Mucosa of gallbladder (tissue), 1 donor: ENCODE measurements around the gene CYTH1. TPM values are rescaled to one million over a fixed set of nuclear protein-coding genes. Genes with fewer than 3 reads are reported as not detected.
"Not testable (repeated sequence)": the region's sequence is repeated elsewhere in the genome, so short reads cannot be mapped to it uniquely, and the experiment has no call there.

Experiments used
- DNase-seq: peaks from one replicate; pipeline ENCODE4 v3.0.0-alpha.2; 2020; ENCODE audit warnings: low spot score
- total RNA-seq: library from RNA; stranded (reverse); gene quantifications from one replicate; pipeline ENCODE4 v1.2.1, GENCODE V29; 2021
- donor health status: DM: no; HTN: no; CAD: no.

The CYTH1 gene
- total RNA-seq, 1 donor from 2014 or later = 51.1 TPM

- no peak for DNase-seq
These were observed 5.4 kb upstream of the CYTH1 start for GRCh38 chr17:78787444-78787843.

GRCh38 chr17:78785663-78786057 is 3.6 kb upstream of the CYTH1 start:
- DNase-seq = no peak

- DNase-seq = no peak
These were observed 3.1 kb upstream of the CYTH1 start for GRCh38 chr17:78785011-78785662.

GRCh38 chr17:78784352-78784751 is 2.3 kb upstream of the CYTH1 start:
- no peak for DNase-seq

- DNase-seq = no peak
These were observed 1.7 kb upstream of the CYTH1 start for GRCh38 chr17:78783711-78784324.

GRCh38 chr17:78781104-78781892 is 775 bp downstream of the CYTH1 start:
- DNase-seq = no peak

GRCh38 chr17:78780335-78780734 is 1.7 kb downstream of the CYTH1 start:
- no peak for DNase-seq

- no peak for DNase-seq
These were observed 2.2 kb downstream of the CYTH1 start for GRCh38 chr17:78779850-78780249.

- DNase-seq = not testable (repeated sequence)
These were observed 2.8 kb downstream of the CYTH1 start for GRCh38 chr17:78779286-78779651.

- no peak for DNase-seq
These were observed 4.2 kb downstream of the CYTH1 start for GRCh38 chr17:78777881-78778280.

- DNase-seq = no peak
These were observed 7.0 kb downstream of the CYTH1 start for GRCh38 chr17:78774956-78775571.

- DNase-seq = no peak
These were observed 7.6 kb downstream of the CYTH1 start for GRCh38 chr17:78774453-78774852.

GRCh38 chr17:78771758-78772382 is 10.2 kb downstream of the CYTH1 start:
- DNase-seq = no peak

- no peak for DNase-seq
These were observed 12.8 kb downstream of the CYTH1 start for GRCh38 chr17:78769196-78769773.

- no peak for DNase-seq
These were observed 14.3 kb downstream of the CYTH1 start for GRCh38 chr17:78767806-78768205.

GRCh38 chr17:78766743-78767294 is 15.3 kb downstream of the CYTH1 start:
- no peak for DNase-seq

GRCh38 chr17:78766225-78766624 is 15.8 kb downstream of the CYTH1 start:
- DNase-seq = no peak

GRCh38 chr17:78765821-78766220 is 16.3 kb downstream of the CYTH1 start:
- no peak for DNase-seq

- DNase-seq = no peak
These were observed 17.2 kb downstream of the CYTH1 start for GRCh38 chr17:78764871-78765270.

GRCh38 chr17:78763561-78763960 is 18.5 kb downstream of the CYTH1 start:
- DNase-seq = no peak

GRCh38 chr17:78761789-78762406 is 20.2 kb downstream of the CYTH1 start:
- no peak for DNase-seq
